Neural crest cell (in vitro differentiated cells): Measurements from ENCODE around the gene AXIN2. TPM values are rescaled to one million over a fixed set of nuclear protein-coding genes. Genes with fewer than 3 reads are reported as not detected.
A peak's percentile ranks its signal among the peaks of the same experiment; 100 is the strongest.

Experiments
- DNase-seq: peaks from one replicate; pipeline ENCODE4 v3.0.0; 2021; ENCODE audit warnings: low read depth, mixed read lengths, low spot score
- H3K27ac Mint-ChIP-seq: one replicate; pipeline ENCODE4 v1.8.0; 2021; ENCODE audit warnings: mild to moderate bottlenecking, mixed read lengths; ENCODE audit not compliant: unreplicated experiment
- H3K27me3 Mint-ChIP-seq: 2 replicates; pipeline ENCODE4 v1.8.0; 2021; ENCODE audit warnings: low read depth, mild to moderate bottlenecking, mixed read lengths
- H3K36me3 Mint-ChIP-seq: 2 replicates; pipeline ENCODE4 v1.8.0; 2021; ENCODE audit warnings: low read depth, mild to moderate bottlenecking, mixed read lengths
- H3K4me1 Mint-ChIP-seq: 2 replicates; pipeline ENCODE4 v1.8.0; 2021; ENCODE audit warnings: mixed read lengths
- H3K4me3 Mint-ChIP-seq: one replicate; pipeline ENCODE4 v1.8.0; 2021; ENCODE audit warnings: mild to moderate bottlenecking, mixed read lengths
- H3K9me3 Mint-ChIP-seq: 2 replicates; pipeline ENCODE4 v1.8.0; 2021; ENCODE audit warnings: mixed read lengths
- CTCF ChIP-seq: fragments of 200-600 bp; sonication (generic); conservative IDR thresholded peaks from 2 replicates; pipeline ENCODE4 v1.5.0; 2021; ENCODE audit warnings: antibody characterized with exemption, mild to moderate bottlenecking
- total RNA-seq: library from RNA; stranded (reverse); gene quantifications from 2 replicates; pipeline ENCODE4 v1.2.1, GENCODE V29; 2021

AXIN2 gene
- total RNA-seq, 1 donor from 2014 or later: 66.5 TPM

- DNase-seq: no peak
- no peak for TF ChIP-seq CTCF
- peaks cover 17% of the 10 kb centered on the region for H3K4me1 Mint-ChIP-seq
Observed at GRCh38 chr17:65601145-65601544, 39.7 kb upstream of the AXIN2 start.

GRCh38 chr17:65600518-65600917 lies 39.1 kb upstream of the AXIN2 start:
- TF ChIP-seq CTCF: no peak

More at GRCh38 chr17:65601145-65601544, 39.7 kb upstream of the AXIN2 start:
- Mint-ChIP-seq H3K9me3 (peaks cover 2% of the 10 kb centered on the region), H3K27ac (no peak overlapping the region), H3K27me3 (no peaks in the 10 kb centered on the region), H3K4me3 (no peak overlapping the region), H3K36me3 (no peaks in the 10 kb centered on the region)

GRCh38 chr17:65599650-65600049 lies 38.2 kb upstream of the AXIN2 start:
- H3K27ac Mint-ChIP-seq: no peak overlapping the region
- peaks cover 2% of the 10 kb centered on the region for H3K9me3 Mint-ChIP-seq
- no peak overlapping the region for H3K4me3 Mint-ChIP-seq
- H3K36me3 Mint-ChIP-seq: no peaks in the 10 kb centered on the region
- TF ChIP-seq CTCF: no peak
- no peak for DNase-seq
- no peaks in the 10 kb centered on the region for H3K27me3 Mint-ChIP-seq
- H3K4me1 Mint-ChIP-seq: peaks cover 27% of the 10 kb centered on the region

More at GRCh38 chr17:65600518-65600917, 39.1 kb upstream of the AXIN2 start:
- no peaks in the 10 kb centered on the region for H3K36me3 Mint-ChIP-seq
- peak overlapping the region; percentile 8 for H3K4me3 Mint-ChIP-seq
- H3K27me3 Mint-ChIP-seq: no peaks in the 10 kb centered on the region
- peaks cover 18% of the 10 kb centered on the region for H3K4me1 Mint-ChIP-seq
- H3K9me3 Mint-ChIP-seq: peaks cover 2% of the 10 kb centered on the region
- H3K27ac Mint-ChIP-seq: no peak overlapping the region
- DNase-seq: no peak

- Mint-ChIP-seq H3K27me3 (no peaks in the 10 kb centered on the region), H3K27ac (no peak overlapping the region), H3K4me1 (peaks cover 36% of the 10 kb centered on the region), H3K9me3 (peaks cover 2% of the 10 kb centered on the region), H3K4me3 (no peak overlapping the region), H3K36me3 (no peaks in the 10 kb centered on the region)
- DNase-seq: no peak
- no peak for TF ChIP-seq CTCF
Observed at GRCh38 chr17:65598746-65599145, 37.3 kb upstream of the AXIN2 start.

GRCh38 chr17:65595071-65595656 lies 33.7 kb upstream of the AXIN2 start:
- no peak overlapping the region for H3K4me3 Mint-ChIP-seq
- TF ChIP-seq CTCF: no peak
- H3K27me3 Mint-ChIP-seq: no peaks in the 10 kb centered on the region
- H3K27ac Mint-ChIP-seq: peak overlapping the region; percentile 50
- DNase-seq: no peak
- no peaks in the 10 kb centered on the region for H3K9me3 Mint-ChIP-seq
- no peaks in the 10 kb centered on the region for H3K36me3 Mint-ChIP-seq
- peaks cover 27% of the 10 kb centered on the region for H3K4me1 Mint-ChIP-seq
